WTC11 (cell line): ENCODE results near the gene SKIC8.

Experiments used
- ATF1 ChIP-seq: sonication (generic); formaldehyde crosslinking; IDR thresholded peaks from 2 replicates; pipeline ENCODE4 v1.8.1; 2023; ENCODE audit warnings: mild to moderate bottlenecking, moderate library complexity, missing genetic modification reagents
- ESRRA ChIP-seq: sonication (generic); formaldehyde crosslinking; IDR thresholded peaks from 2 replicates; pipeline ENCODE4 v1.8.1; 2022; ENCODE audit warnings: mild to moderate bottlenecking, missing genetic modification reagents, borderline replicate concordance
- GABPB1 ChIP-seq: sonication (generic); formaldehyde crosslinking; IDR thresholded peaks from 2 replicates; pipeline ENCODE4 v1.8.1; 2023; ENCODE audit warnings: mild to moderate bottlenecking, missing genetic modification reagents
- JUN ChIP-seq: sonication (generic); formaldehyde crosslinking; IDR thresholded peaks from 2 replicates; pipeline ENCODE4 v1.8.0; 2023; ENCODE audit warnings: mild to moderate bottlenecking, missing genetic modification reagents
- SP1 ChIP-seq: sonication (generic); formaldehyde crosslinking; conservative IDR thresholded peaks from 2 replicates; pipeline ENCODE4 v1.8.1; 2022; ENCODE audit warnings: missing genetic modification reagents
- TP53 ChIP-seq: sonication (generic); formaldehyde crosslinking; IDR thresholded peaks from 2 replicates; pipeline ENCODE4 v1.8.1; 2023; ENCODE audit warnings: mild to moderate bottlenecking, missing genetic modification reagents
- ZBTB21 ChIP-seq: sonication (generic); formaldehyde crosslinking; IDR thresholded peaks from 2 replicates; pipeline ENCODE4 v1.8.1; 2023; ENCODE audit warnings: mild to moderate bottlenecking, missing genetic modification reagents, borderline replicate concordance
- TF ChIP-seq, protein P1 (sequence below): fragments of 200-600 bp; IDR thresholded peaks from 2 replicates; pipeline ENCODE4 v1.8.0; 2022; ENCODE audit warnings: antibody characterized with exemption
- TF ChIP-seq, protein P2 (sequence below): fragments of 250-450 bp; sonication (Bioruptor Pico); IDR thresholded peaks from 2 replicates; pipeline ENCODE4 v1.9.0; 2021; ENCODE audit warnings: mild to moderate bottlenecking
- TF ChIP-seq, protein P3 (sequence below): sonication (generic); formaldehyde crosslinking; IDR thresholded peaks from 2 replicates; pipeline ENCODE4 v1.8.0; 2022; ENCODE audit warnings: mild to moderate bottlenecking, missing genetic modification reagents
- TF ChIP-seq, protein P4 (sequence below): sonication (generic); formaldehyde crosslinking; IDR thresholded peaks from 2 replicates; pipeline ENCODE4 v1.8.1; 2023; ENCODE audit warnings: mild to moderate bottlenecking, moderate library complexity, missing genetic modification reagents
- TF ChIP-seq, protein P5 (sequence below): sonication (generic); formaldehyde crosslinking; IDR thresholded peaks from 2 replicates; pipeline ENCODE4 v1.8.1; 2022; ENCODE audit warnings: low read depth, missing genetic modification reagents, borderline replicate concordance
- TF ChIP-seq, protein P6 (sequence below): sonication (generic); formaldehyde crosslinking; conservative IDR thresholded peaks from 2 replicates; pipeline ENCODE4 v1.8.1; 2022; ENCODE audit warnings: mild to moderate bottlenecking, missing genetic modification reagents
- TF ChIP-seq, protein P7 (sequence below): sonication (generic); formaldehyde crosslinking; IDR thresholded peaks from 2 replicates; pipeline ENCODE4 v1.8.1; 2023; ENCODE audit warnings: mild to moderate bottlenecking, missing genetic modification reagents, moderate library complexity

DNA sequence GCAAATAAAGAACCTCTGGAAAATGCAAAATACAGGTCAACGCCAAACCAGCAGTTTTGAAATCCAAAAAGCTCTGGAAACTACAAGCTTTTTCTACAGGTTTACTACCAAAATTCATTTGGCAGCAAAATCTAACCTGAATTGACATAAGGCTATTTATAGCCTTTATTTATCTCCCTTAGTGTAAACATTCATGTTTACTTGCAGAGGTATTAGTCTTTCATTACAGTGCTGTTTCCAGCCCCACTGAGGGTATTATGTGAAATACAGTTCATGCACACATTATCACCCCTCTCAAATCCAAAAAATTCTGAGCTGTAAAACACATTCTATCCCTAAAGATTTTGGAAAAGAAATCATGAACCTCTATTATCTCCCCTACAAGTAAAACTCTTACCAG is 7.2 kb downstream of the SKIC8 start:
- TF ChIP-seq, protein P1, sequence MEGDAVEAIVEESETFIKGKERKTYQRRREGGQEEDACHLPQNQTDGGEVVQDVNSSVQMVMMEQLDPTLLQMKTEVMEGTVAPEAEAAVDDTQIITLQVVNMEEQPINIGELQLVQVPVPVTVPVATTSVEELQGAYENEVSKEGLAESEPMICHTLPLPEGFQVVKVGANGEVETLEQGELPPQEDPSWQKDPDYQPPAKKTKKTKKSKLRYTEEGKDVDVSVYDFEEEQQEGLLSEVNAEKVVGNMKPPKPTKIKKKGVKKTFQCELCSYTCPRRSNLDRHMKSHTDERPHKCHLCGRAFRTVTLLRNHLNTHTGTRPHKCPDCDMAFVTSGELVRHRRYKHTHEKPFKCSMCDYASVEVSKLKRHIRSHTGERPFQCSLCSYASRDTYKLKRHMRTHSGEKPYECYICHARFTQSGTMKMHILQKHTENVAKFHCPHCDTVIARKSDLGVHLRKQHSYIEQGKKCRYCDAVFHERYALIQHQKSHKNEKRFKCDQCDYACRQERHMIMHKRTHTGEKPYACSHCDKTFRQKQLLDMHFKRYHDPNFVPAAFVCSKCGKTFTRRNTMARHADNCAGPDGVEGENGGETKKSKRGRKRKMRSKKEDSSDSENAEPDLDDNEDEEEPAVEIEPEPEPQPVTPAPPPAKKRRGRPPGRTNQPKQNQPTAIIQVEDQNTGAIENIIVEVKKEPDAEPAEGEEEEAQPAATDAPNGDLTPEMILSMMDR = no peak
- TF ChIP-seq, protein P2, sequence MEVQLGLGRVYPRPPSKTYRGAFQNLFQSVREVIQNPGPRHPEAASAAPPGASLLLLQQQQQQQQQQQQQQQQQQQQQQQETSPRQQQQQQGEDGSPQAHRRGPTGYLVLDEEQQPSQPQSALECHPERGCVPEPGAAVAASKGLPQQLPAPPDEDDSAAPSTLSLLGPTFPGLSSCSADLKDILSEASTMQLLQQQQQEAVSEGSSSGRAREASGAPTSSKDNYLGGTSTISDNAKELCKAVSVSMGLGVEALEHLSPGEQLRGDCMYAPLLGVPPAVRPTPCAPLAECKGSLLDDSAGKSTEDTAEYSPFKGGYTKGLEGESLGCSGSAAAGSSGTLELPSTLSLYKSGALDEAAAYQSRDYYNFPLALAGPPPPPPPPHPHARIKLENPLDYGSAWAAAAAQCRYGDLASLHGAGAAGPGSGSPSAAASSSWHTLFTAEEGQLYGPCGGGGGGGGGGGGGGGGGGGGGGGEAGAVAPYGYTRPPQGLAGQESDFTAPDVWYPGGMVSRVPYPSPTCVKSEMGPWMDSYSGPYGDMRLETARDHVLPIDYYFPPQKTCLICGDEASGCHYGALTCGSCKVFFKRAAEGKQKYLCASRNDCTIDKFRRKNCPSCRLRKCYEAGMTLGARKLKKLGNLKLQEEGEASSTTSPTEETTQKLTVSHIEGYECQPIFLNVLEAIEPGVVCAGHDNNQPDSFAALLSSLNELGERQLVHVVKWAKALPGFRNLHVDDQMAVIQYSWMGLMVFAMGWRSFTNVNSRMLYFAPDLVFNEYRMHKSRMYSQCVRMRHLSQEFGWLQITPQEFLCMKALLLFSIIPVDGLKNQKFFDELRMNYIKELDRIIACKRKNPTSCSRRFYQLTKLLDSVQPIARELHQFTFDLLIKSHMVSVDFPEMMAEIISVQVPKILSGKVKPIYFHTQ (CRISPR knock-in tag) = no peak
- TF ChIP-seq, protein P3, sequence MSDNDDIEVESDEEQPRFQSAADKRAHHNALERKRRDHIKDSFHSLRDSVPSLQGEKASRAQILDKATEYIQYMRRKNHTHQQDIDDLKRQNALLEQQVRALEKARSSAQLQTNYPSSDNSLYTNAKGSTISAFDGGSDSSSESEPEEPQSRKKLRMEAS (CRISPR knock-in tag) = no peak
- TF ChIP-seq JUN (CRISPR knock-in tag) (no peak), SP1 (CRISPR knock-in tag) (no peak), ESRRA (CRISPR knock-in tag) (no peak), TP53 (CRISPR knock-in tag) (no peak), ATF1 (CRISPR knock-in tag) (no peak), GABPB1 (CRISPR knock-in tag) (no peak), ZBTB21 (CRISPR knock-in tag) (no peak)
- TF ChIP-seq, protein P4, sequence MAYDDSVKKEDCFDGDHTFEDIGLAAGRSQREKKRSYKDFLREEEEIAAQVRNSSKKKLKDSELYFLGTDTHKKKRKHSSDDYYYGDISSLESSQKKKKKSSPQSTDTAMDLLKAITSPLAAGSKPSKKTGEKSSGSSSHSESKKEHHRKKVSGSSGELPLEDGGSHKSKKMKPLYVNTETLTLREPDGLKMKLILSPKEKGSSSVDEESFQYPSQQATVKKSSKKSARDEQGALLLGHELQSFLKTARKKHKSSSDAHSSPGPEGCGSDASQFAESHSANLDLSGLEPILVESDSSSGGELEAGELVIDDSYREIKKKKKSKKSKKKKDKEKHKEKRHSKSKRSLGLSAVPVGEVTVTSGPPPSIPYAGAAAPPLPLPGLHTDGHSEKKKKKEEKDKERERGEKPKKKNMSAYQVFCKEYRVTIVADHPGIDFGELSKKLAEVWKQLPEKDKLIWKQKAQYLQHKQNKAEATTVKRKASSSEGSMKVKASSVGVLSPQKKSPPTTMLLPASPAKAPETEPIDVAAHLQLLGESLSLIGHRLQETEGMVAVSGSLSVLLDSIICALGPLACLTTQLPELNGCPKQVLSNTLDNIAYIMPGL (CRISPR knock-in tag) = no peak
- TF ChIP-seq, protein P5, sequence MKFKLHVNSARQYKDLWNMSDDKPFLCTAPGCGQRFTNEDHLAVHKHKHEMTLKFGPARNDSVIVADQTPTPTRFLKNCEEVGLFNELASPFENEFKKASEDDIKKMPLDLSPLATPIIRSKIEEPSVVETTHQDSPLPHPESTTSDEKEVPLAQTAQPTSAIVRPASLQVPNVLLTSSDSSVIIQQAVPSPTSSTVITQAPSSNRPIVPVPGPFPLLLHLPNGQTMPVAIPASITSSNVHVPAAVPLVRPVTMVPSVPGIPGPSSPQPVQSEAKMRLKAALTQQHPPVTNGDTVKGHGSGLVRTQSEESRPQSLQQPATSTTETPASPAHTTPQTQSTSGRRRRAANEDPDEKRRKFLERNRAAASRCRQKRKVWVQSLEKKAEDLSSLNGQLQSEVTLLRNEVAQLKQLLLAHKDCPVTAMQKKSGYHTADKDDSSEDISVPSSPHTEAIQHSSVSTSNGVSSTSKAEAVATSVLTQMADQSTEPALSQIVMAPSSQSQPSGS = no peak
- TF ChIP-seq, protein P6, sequence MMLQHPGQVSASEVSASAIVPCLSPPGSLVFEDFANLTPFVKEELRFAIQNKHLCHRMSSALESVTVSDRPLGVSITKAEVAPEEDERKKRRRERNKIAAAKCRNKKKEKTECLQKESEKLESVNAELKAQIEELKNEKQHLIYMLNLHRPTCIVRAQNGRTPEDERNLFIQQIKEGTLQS = no peak
- TF ChIP-seq, protein P7, sequence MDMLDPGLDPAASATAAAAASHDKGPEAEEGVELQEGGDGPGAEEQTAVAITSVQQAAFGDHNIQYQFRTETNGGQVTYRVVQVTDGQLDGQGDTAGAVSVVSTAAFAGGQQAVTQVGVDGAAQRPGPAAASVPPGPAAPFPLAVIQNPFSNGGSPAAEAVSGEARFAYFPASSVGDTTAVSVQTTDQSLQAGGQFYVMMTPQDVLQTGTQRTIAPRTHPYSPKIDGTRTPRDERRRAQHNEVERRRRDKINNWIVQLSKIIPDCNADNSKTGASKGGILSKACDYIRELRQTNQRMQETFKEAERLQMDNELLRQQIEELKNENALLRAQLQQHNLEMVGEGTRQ (CRISPR knock-in tag) = no peak
